ENCODE results near the gene TMPRSS2.
A peak's percentile ranks its signal among the peaks of the same experiment; 100 is the strongest.
"Not testable (repeated sequence)": the region's sequence is repeated elsewhere in the genome, so short reads cannot be mapped to it uniquely, and the experiment has no call there.

Gene TMPRSS2

GRCh38 chr21:41426676-41427404, 81.1 kb downstream of the TMPRSS2 start:
- DNase-seq (ENCODE audit: low read depth): no peak

DNA sequence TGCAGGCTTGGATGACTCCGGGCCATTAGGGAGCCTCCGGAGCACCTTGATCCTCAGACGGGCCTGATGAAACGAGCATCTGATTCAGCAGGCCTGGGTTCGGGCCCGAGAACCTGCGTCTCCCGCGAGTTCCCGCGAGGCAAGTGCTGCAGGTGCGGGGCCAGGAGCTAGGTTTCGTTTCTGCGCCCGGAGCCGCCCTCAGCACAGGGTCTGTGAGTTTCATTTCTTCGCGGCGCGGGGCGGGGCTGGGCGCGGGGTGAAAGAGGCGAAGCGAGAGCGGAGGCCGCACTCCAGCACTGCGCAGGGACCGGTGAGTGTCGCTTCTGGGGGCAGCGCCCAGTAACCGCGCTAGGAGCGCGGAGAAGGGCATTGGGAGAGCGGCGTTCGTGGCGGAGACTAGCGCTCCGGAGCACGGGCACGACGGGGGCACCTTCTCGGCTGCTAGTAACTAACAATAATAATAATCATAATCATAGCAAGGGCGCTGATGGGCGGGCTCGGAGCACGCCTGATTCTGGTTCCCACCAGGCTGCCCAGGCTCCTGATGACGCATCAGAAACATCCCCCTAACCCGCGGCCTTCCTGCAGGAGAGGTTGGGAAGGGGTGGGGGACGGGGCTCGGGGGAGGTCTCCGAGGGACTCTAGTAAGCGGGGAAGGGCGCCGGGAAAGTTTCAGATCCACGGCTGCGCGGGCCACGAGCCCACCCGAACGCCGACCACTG, 81.8 kb downstream of the TMPRSS2 start, which contains the start of gene MX1:
Gene MX1 (plus strand): TSS at position 286 of the 722 bp plus-strand sequence. CDS start 5,832 bp downstream, outside the sequence.
- DNase-seq (ENCODE audit: low read depth): peak; percentile 41

DNA sequence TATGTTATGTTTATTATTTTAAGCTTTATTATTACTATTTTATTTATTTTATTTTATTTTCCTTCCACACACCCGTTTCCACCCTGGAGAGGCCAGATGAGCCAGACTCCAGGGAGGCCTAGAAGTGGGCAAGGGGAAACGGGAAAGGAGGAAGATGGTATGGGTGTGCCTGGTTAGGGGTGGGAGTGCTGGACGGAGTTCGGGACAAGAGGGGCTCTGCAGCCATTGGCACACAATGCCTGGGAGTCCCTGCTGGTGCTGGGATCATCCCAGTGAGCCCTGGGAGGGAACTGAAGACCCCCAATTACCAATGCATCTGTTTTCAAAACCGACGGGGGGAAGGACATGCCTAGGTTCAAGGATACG, 82.4 kb downstream of the TMPRSS2 start:
- no peak for DNase-seq (ENCODE audit: low read depth)

DNA sequence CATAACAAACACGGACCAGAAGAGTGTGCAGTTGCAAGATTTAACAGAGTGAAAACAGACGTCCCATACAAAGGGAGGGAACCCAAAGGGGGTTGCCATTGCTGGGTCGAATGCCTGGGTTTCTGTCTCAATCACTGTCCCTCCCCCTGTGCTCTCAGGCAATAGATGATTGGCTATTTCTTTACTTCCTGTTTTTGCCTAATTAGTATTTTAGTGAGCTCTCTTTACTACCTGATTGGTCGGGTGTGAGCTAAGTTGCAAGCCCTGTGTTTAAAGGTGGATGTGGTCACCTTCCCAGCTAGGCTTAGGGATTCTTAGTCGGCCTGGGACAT, 84.7 kb downstream of the TMPRSS2 start:
- DNase-seq (ENCODE audit: low read depth): not testable (repeated sequence)

DNA sequence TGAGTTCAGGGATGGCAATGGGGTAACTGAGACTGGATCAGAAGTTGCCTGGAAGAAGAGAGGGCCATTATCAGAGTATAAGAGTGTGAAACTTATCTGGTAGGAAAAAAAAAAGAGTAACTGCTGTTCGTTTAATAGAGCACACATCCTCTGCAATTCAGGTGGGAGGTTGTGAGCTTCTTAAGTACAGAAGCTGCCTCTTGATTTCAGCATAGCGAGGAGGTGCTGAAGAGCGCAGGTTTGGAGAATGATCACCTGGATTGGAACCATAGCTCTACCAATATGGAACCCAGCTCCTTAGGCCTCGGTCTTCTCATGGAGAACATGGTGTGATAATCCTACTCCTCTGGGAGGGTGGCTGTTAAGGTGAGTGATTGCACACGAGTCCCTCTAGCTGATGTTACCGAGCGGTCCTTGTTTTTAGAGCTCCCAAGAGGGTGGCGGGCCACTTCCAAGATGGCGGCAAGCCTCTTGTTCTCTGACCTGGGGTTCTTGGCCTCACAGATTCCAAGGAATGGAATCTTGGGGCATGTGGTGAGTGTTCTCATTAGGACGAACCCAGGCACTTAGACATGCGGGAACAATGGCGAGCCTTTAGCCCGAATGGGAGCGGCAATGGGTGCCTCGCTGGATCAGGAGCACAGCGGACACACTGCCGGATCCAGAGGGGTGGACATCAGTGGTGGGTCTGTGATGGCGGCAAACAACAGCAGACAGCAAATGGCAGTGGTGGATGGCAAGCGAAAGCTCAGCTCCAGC, 85.2 kb downstream of the TMPRSS2 start:
- DNase-seq (ENCODE audit: low read depth): no peak

GRCh38 chr21:41420998-41421397, 87.0 kb downstream of the TMPRSS2 start:
- DNase-seq (ENCODE audit: low read depth): not testable (repeated sequence)

GRCh38 chr21:41419921-41420862, 87.8 kb downstream of the TMPRSS2 start:
- peak; percentile 91 for DNase-seq (ENCODE audit: low read depth)

DNA sequence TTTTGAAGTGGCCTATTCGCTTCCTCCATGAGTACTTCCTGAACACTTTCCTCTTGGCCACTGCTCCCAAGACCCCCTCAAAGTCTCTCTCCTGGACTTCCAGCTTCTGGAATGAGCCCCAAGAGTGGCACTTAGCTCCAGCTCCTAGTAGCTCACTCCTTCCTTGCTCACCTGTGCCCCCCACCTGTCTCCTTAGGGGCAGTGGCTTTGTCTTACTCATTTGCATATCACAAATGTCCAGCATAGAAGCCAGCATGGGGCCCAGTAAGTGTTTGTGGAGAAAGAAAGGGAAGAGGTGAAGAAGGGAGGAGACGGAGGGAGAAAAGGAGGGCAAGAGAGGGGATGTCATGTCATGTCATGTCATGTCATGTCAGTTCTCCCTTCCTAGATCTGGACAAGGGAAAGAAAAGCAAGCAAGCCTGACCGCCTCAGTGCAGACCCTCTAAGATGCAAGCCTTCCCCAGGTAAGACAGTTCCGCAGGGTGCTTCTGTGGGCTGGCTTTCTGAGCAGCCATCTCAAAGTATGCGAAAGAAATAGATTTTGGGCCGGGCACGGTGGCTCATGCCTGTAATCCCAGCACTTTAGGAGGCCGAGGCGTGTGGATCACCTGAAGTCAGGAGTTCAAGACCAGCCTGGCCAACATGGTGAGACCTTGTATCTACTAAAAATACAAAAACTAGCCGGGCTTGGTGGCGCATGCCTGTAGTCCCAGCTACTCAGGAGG, 88.8 kb downstream of the TMPRSS2 start:
- DNase-seq (ENCODE audit: low read depth): no peak

- DNase-seq (ENCODE audit: low read depth): no peak
Measured at GRCh38 chr21:41418393-41418792, 89.6 kb downstream of the TMPRSS2 start.

DNA sequence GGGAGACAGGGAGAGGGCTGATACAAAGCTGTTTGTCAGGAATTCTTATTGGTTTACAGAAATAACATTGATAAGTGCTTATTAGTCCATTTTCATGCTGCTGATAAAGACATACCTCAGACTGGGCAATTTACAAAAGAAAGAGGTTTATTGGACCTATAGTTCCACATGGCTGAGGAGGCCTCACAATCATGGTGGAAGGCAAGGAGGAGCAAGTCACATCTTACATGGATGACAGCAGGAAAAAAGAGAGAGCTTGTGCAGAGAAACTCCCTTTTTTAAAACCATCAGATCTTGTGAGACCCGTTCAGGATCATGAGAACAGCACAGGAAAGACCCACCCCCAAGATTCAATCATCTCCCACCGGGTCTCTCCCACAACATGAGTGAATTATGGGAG, 90.5 kb downstream of the TMPRSS2 start:
- DNase-seq (ENCODE audit: low read depth): not testable (repeated sequence)
